Measurements from ENCODE around the gene RTN4. TPM values are rescaled to one million over a fixed set of nuclear protein-coding genes. Genes with fewer than 3 reads are reported as not detected.
A peak's percentile ranks its signal among the peaks of the same experiment; 100 is the strongest.

RTN4 gene
- total and polyA plus RNA-seq, 2 of the 4 experiments (the other 2 are of a cell fraction): 77.8 to 588 TPM

- H3K18ac ChIP-seq (ENCODE audit: low read depth, low read length): no peak overlapping the region
- no peaks in the 10 kb centered on the region for H3K9me3 ChIP-seq (ENCODE audit: control insufficient read depth, insufficient read depth, low read length)
- no peak overlapping the region for H3K4ac ChIP-seq (ENCODE audit: low read depth, low read length)
- peak overlapping the region; percentile 15; the same call in 1 of the 2 replicates for H3K23ac ChIP-seq (ENCODE audit: low read depth, low read length)
- no peaks in the 10 kb centered on the region for H3K79me1 ChIP-seq (ENCODE audit: low read depth in 1 of 2, low read length in 2 of 2)
- no peak overlapping the region for H3K9ac ChIP-seq (ENCODE audit: low read depth, low read length)
- peaks cover 5% of the 10 kb centered on the region for H3K4me1 ChIP-seq (ENCODE audit: control insufficient read depth, insufficient read depth, low read length)
- no peak overlapping the region for H4K8ac ChIP-seq (ENCODE audit: low read depth in 2 of 2, low read length in 2 of 2)
- H3K27me3 ChIP-seq (ENCODE audit: control insufficient read depth, insufficient read depth, low read length): no peaks in the 10 kb centered on the region
- ChIA-PET CTCF (no interaction called here), POLR2A (ENCODE audit: unreplicated experiment) (interaction anchor here (0.5 to 0.6 kb wide), 2 partner anchors 34 to 52 kb away, joined by 3 to 4 read pairs; no protein-coding TSS in a partner anchor)
- H4K5ac ChIP-seq (ENCODE audit: low read depth, low read length): no peak overlapping the region
- no peaks in the 10 kb centered on the region for H4K20me1 ChIP-seq (ENCODE audit: insufficient read depth, low read length)
- in situ Hi-C loops (cut with MboI; ENCODE audit: low sequenced_read_pairs): no loop called here
- H3K4me3 ChIP-seq (ENCODE audit: insufficient read depth, low read depth, low read length): no peak overlapping the region
- H3K56ac ChIP-seq (ENCODE audit: extremely low read depth, insufficient read depth, low read length): no peak overlapping the region
- BruUV-seq (replicated peaks): no TSS peak
- no peak overlapping the region for H2BK15ac ChIP-seq (ENCODE audit: low read depth, low read length)
- TF ChIP-seq USF2 (IDR thresholded peaks at IDR 0.05; ENCODE audit: low read depth, low read length) (no peak), CEBPB (IDR thresholded peaks at IDR 0.05; ENCODE audit: low read depth, low read length) (peak; percentile 46; the same call in 1 of the 2 replicates)
- H4K91ac ChIP-seq (ENCODE audit: insufficient read depth, low read depth, low read length): no peak overlapping the region
- ATAC-seq (ENCODE audit: low read depth): no peak
- H3K9me1 ChIP-seq (ENCODE audit: insufficient read depth, low read length): no peaks in the 10 kb centered on the region
- H3K27ac ChIP-seq (ENCODE audit: insufficient read depth, low read length): no peak overlapping the region
- no peak overlapping the region for H3K4me2 ChIP-seq (ENCODE audit: low read depth, low read length)
- H2AK9ac ChIP-seq (replicated peaks; ENCODE audit: low read depth, low read length, poor library complexity): no peak overlapping the region
- intact Hi-C loops (cut with micrococcal nuclease): no loop called here
- no peak overlapping the region for H2BK120ac ChIP-seq (ENCODE audit: low read depth, low read length)
- no peak overlapping the region for H2AFZ ChIP-seq (replicated peaks; ENCODE audit: low read length, poor library complexity)
- no peak overlapping the region for H2BK5ac ChIP-seq (ENCODE audit: low read depth, low read length, poor library complexity, severe bottlenecking)
- no CpG with 5 or more reads among the region's 3 CpGs for WGBS, 2 experiments (ENCODE audit: extremely low coverage in 2 of 2, insufficient read length in 1 of 2)
- H3K36me3 ChIP-seq (ENCODE audit: control insufficient read depth, insufficient read depth, low read length): no peaks in the 10 kb centered on the region
- no peak overlapping the region for H2BK20ac ChIP-seq (ENCODE audit: low read depth, low read length)
- H3K14ac ChIP-seq (replicated peaks; ENCODE audit: low read depth, low read length): no peak overlapping the region
- no peak for DNase-seq
- dilution Hi-C loops (cut with HindIII; ENCODE audit: low sequenced_read_pairs, unreplicated experiment): no loop called here
- no peak overlapping the region for H2AK5ac ChIP-seq (ENCODE audit: low read depth, low read length)
Measured at GRCh38 chr2:55084641-55085040, 34.4 kb upstream of the RTN4 start.
